LNCaP clone FGC (cell line): Measurements from ENCODE around the gene SMAD3.

Source experiments
- DNase-seq: peaks from one replicate; pipeline ENCODE4 v3.0.0-alpha.2; 2011; ENCODE audit warnings: low read depth
- H3K4me3 ChIP-seq: 2 replicates; pipeline ENCODE4 v1.5.1; 2011; ENCODE audit warnings: mild to moderate bottlenecking, low read depth, low read length, control low read depth
- TF ChIP-seq, protein P1 (sequence below): IDR thresholded peaks from 2 replicates; pipeline ENCODE4 v1.5.1; 2012; ENCODE audit warnings: mild to moderate bottlenecking; ENCODE audit not compliant: control insufficient read depth, insufficient read depth; ENCODE audit errors: extremely low read depth

Gene SMAD3

GRCh38 chr15:67230504-67230903 lies 165.1 kb downstream of the SMAD3 start:
- H3K4me3 ChIP-seq: no peak overlapping the region
- TF ChIP-seq, protein P1, sequence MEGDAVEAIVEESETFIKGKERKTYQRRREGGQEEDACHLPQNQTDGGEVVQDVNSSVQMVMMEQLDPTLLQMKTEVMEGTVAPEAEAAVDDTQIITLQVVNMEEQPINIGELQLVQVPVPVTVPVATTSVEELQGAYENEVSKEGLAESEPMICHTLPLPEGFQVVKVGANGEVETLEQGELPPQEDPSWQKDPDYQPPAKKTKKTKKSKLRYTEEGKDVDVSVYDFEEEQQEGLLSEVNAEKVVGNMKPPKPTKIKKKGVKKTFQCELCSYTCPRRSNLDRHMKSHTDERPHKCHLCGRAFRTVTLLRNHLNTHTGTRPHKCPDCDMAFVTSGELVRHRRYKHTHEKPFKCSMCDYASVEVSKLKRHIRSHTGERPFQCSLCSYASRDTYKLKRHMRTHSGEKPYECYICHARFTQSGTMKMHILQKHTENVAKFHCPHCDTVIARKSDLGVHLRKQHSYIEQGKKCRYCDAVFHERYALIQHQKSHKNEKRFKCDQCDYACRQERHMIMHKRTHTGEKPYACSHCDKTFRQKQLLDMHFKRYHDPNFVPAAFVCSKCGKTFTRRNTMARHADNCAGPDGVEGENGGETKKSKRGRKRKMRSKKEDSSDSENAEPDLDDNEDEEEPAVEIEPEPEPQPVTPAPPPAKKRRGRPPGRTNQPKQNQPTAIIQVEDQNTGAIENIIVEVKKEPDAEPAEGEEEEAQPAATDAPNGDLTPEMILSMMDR: no peak
- no peak for DNase-seq

- no peak overlapping the region for H3K4me3 ChIP-seq
- DNase-seq: peak; percentile 85
- TF ChIP-seq, protein P1: no peak
Measured at GRCh38 chr15:67232591-67232990, 167.2 kb downstream of the SMAD3 start.

DNA sequence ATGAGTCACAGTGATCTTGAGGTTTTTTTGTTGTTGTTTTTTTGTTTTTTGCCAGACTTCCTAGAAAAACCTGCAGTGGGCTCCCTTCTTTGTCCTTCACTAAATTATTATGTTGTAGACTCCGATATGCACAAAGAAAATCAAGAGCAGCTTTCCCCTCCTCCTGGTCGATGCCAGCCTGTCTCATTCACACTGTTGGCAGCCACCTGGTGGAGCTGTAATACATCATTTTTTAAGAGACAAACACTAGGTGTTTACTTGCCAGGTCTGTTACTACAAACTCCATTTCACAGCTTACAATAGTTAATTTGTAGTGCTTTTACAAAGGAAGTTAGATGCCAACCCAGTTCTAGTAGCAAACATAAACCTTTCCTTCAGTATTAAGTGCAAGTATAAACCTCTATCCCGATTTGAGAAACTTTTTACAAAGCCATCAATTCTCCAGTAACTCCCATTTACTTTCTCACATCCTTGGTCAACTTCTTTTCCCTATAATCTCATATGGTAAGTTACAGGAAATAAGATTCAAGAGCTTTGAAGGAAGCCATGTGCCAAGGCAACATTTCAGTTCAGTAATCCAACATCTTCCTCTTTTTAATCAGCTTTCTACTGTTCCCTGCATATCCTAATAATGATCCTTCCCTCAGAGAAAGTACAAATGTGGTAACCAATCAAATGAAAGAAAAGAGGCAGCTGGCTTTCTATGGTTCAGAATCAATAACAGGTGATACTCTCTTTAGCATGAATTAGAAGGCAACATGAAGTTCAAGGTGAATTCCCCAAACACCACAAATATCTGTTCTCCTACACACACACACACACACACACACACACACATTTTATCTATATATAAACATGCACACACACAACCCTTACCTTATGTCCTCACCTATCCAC lies 175.1 kb downstream of the SMAD3 start:
- TF ChIP-seq, protein P1: peak; percentile 70
- DNase-seq: peak; percentile 36

DNA sequence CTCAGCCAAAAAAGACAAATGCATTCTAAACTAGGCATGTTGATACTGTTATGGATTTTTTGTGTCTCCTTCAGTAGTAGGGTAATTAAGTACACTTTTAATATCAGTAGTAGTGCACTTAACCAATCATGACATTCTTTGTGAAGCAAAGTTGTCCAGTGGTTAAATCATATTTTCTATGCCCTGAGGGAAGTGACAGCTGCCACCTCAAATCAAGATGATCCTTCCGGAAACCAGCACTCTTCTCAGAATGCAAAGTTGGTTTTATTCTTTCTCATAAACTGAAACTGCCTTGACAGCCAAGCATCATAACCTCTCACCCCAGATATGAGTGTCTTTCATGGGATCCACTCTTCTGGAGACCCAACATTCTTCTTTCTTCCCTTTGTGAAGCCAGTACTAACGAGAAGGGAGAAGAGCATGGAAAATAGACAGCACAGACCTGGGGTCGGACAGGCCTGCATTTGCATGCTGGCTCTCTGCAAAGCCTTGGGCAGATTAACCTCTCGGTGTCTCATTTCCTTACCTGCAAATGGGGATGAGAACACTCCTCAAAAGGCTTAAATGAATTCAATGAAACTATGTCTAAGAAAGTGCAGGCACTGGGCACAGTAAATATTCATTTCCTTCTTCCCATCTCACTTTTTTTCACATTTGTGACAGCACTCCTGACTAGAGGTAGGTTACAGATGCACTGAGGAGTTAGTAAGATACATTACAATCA lies 175.9 kb downstream of the SMAD3 start:
- TF ChIP-seq, protein P1: no peak
- H3K4me3 ChIP-seq: no peak overlapping the region
- DNase-seq: no peak

More for the DNA sequence above, 175.1 kb downstream of the SMAD3 start:
- H3K4me3 ChIP-seq: no peak overlapping the region

DNA sequence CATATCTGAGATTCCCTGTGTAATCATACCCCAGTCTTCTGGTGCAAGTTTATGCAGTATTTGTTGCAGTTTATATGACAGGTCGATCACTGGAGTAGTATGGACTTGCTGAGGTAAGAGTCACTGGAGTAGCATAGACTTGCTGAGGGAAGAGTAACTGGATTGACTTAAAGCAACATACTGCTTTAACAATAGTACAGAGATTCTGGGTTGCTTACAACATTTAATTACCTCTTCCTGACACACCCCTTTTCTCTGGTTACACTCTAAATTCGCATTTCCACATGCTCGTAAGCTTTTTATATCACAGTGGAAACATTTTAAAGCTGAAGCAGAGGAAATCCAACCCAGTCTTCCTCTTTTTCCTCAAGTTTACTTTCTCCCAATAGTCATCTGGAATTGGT lies 177.3 kb downstream of the SMAD3 start:
- no peak overlapping the region for H3K4me3 ChIP-seq

More for the DNA sequence above, 177.3 kb downstream of the SMAD3 start:
- TF ChIP-seq, protein P1: no peak
- no peak for DNase-seq
